Activated gamma-delta T cell treated with anti-CD3 and anti-CD28 coated beads, Interleukin-2, amount 50 U/mL, for 16 hours (primary cell): Measurements from ENCODE around the gene NAV1.
A peak's percentile ranks its signal among the peaks of the same experiment; 100 is the strongest.

ENCODE experiments used
- DNase-seq: peaks from one replicate; pipeline ENCODE4 v3.0.0-alpha.2; 2020; ENCODE audit warnings: low read depth

Gene NAV1

DNA sequence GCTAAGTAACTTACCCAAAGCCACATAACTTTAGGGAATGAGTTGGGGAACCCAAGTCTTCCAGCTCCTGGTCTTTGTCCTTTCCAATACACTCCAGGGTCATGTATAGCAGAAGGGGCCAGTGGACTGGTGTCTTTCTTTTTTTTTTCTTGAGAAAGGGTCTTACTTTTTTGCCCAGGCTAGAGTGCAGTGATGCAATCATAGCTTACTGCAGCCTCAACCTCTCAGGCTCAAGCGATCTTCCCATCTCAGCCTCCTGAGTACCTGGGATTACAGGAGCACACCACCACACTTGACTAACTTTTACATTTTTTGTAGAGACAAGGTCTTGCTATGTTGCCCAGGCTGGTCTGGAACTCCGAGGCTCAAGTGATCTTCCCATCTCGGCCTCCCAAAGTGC, 12.2 kb downstream of the NAV1 start:
- DNase-seq, result no peak

GRCh38 chr1:201551877-201552731, 13.2 kb downstream of the NAV1 start:
- DNase-seq, result no peak

DNA sequence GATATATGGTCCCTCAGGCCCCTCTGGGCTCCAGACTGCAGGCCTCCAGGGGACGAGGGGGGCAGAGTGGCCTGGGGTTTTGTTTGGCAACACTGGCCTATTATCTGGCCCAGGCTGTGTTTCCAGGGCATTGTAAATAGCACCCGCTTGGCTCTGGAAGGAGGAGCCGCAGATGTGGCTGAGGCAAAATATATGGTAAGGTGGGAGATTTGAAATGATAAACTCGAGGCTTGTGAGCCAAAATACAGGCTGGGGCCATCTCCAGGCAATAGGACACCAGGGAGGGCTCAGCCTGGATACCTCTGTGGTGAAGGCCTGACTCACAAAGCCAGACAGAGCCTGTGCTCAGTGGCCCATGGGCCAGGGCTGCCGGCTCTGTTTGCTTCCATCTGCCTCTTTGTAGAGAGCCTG, 14.0 kb downstream of the NAV1 start:
- DNase-seq, result no peak

DNA sequence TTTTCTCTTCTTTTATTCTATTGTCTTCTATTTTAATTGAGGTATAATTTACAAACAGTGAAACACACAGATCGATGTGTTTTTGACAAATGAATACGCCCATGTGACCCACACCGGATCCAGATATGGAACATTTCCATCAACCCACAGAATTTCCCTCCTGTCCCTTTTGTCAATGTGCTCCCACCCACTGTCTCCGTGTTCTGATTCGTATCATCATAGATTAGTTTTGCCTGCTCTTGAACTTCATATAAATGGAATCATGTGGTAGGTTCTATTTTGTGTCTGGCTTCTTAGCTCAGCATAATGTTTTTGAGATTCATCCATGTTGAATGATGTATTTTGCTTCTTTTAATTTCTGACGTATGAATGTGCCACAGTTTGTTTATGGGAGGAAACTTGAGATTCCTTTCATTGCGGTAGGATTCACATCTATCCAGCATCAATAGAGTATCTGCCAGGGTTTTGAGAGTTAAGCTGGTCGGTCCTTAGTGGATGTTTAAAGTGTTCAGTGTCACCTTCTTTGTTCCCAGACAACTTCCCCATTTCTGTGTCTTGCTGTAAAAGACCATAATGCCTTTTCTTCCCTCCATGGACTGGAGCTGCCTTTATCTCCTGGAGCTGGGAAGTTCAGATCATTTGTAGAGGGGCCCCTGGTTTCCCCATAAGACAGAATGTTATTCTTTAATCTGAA, 14.7 kb downstream of the NAV1 start:
- DNase-seq, result no peak

GRCh38 chr1:201554190-201554600, 15.3 kb downstream of the NAV1 start:
- DNase-seq, result no peak

GRCh38 chr1:201554789-201555592, 16.1 kb downstream of the NAV1 start:
- DNase-seq, result no peak

DNA sequence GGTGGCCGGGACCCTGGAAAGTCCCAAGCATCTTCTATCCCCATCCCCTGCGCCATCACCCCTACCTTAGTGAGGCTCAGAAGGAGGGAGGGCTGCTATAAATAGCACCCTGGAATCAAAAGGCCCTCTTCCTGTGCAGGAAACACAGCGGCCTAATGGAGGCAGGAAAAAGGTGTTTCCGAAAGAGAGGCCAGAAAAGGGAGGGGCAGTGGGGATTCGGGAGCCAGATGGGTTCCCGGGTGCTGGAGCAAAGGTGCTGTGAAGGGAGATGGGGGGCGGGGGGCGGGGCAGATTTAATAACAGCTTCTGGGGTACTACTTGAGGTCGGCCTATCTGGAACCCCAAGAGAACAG, 16.6 kb downstream of the NAV1 start:
- DNase-seq, result no peak

- DNase-seq, result no peak
Observed at GRCh38 chr1:201556841-201557571, 18.1 kb downstream of the NAV1 start.

- no peak for DNase-seq
Observed at GRCh38 chr1:201557572-201557958, 18.6 kb downstream of the NAV1 start.

GRCh38 chr1:201559679-201560162, 20.8 kb downstream of the NAV1 start:
- DNase-seq, result peak; percentile 33

GRCh38 chr1:201560328-201561194, 21.6 kb downstream of the NAV1 start:
- no peak for DNase-seq

- no peak for DNase-seq
Observed at GRCh38 chr1:201561195-201561564, 22.3 kb downstream of the NAV1 start.

- no peak for DNase-seq
Observed at GRCh38 chr1:201561601-201562000, 22.7 kb downstream of the NAV1 start.

GRCh38 chr1:201562257-201562656, 23.3 kb downstream of the NAV1 start:
- no peak for DNase-seq

DNA sequence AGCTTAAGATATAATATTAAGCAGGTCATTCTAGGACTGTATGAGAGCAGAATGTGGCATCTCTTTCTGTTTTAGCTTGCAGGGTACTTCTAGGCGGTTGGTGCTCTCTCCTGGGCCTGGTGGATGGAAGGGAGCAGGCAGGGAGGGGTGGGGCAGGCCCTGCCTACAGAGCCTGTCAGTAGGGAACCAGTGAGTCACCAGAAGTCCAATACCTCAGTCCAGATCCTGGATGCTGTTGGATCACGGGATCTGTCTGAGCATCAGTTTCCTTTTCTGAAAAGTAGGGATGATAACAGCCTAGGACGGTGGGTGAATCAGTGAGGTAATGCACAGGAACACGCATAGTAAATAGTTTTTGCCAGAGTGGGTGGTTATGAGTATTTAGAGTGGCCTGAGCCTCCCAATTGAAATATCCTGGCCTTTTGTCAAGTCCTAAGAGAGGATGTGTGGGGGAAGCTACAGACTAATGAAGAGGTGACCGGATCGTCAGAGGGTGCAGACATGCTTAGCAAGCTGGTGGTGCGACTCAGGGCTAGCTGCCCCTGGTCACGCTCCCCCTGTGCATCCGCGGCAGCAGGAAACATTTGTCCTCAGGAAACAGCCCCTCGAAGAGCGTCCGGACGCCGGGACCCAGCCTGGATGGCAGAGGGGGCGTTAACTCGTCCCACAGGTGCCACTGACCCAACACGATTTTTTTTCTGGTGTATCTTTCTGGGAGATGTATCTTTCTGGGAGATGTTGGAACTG, 23.9 kb downstream of the NAV1 start:
- DNase-seq, result no peak

- no peak for DNase-seq
Observed at GRCh38 chr1:201563406-201563780, 24.5 kb downstream of the NAV1 start.

GRCh38 chr1:201563941-201564340, 25.0 kb downstream of the NAV1 start:
- no peak for DNase-seq

DNA sequence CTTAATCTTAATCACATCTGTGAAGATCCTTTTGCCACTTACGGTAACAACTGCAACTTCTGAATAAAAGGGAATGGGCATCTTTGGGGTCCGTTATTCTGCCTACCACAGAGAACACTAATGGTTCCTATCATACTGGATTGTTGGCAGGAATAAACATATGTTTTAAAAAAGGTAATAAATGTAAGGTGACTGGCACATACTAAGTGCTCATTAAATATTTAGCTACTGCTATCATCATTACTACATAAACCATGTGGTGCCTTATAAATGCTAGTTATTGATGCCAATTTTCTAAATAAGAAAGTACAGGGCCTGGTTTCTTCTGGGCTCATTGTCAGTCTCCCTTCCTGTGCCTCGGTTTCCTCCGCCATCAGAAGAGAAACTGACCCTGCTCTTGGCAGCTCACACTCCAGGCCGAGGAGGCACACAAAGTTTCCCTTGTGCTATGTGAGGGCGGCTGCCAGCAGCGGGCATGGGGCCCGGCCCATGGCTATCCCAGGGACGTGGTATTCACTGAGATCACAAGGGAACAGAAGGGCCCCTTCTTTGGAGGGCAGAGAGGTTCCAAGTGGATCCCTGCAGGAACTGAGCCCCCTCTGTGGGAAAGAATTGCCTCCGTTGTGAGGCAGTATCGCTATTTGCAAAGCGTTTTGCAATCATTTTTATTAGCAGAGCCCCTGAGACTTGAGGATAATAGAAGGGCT, 26.2 kb downstream of the NAV1 start:
- DNase-seq, result no peak

- no peak for DNase-seq
Observed at GRCh38 chr1:201565771-201566528, 27.0 kb downstream of the NAV1 start.
